ENCODE results near the gene PPP1R3A. TPM values are rescaled to one million over a fixed set of nuclear protein-coding genes. Genes with fewer than 3 reads are reported as not detected.

The PPP1R3A gene
- total and polyA plus RNA-seq, 2 of the 8 experiments (the other 6 are each of a cell fraction or from before 2014, with no cell fraction given): not detected

- Histone ChIP-seq H2BK20ac (ENCODE audit: low read length) (no peak overlapping the region), H3K14ac (ENCODE audit: insufficient read length) (no peak overlapping the region), H3K79me1 (ENCODE audit: low read depth, low read length) (no peaks in the 10 kb centered on the region), H2AK5ac (ENCODE audit: low read depth, low read length) (no peak overlapping the region), H2BK15ac (ENCODE audit: low read length) (no peak overlapping the region), H3K27me3 (replicated peaks in 1 of 4; ENCODE audit: control insufficient read depth in 3 of 4, extremely low read depth in 1 of 4, insufficient read depth in 3 of 4, low read length in 3 of 4) (no peaks in the 10 kb centered on the region), H3K18ac (ENCODE audit: extremely low read depth, low read length) (no peak overlapping the region), H3K27ac (ENCODE audit: low read depth, low read length) (no peak overlapping the region), H3K36me3 (ENCODE audit: control insufficient read depth in 2 of 4, insufficient read depth in 4 of 4, low read length in 3 of 4) (no peaks in the 10 kb centered on the region), H3K56ac (replicated peaks; ENCODE audit: insufficient read length, low read depth, low read length) (no peak overlapping the region), H4K20me1 (replicated peaks in 1 of 2; ENCODE audit: control insufficient read depth in 1 of 2, insufficient read depth in 2 of 2, low read length in 2 of 2) (no peaks in the 10 kb centered on the region), H2BK12ac (ENCODE audit: low read depth, low read length) (no peak overlapping the region), H4K5ac (ENCODE audit: insufficient read length, low read depth, low read length) (no peak overlapping the region), H3K4me3 (ENCODE audit: extremely low read depth in 1 of 4, insufficient read depth in 2 of 4, low read depth in 3 of 4, low read length in 4 of 4) (no peak overlapping the region), H2BK120ac (replicated peaks; ENCODE audit: low read depth, low read length) (no peak overlapping the region), H3K9ac (replicated peaks in 1 of 4; ENCODE audit: extremely low read depth in 1 of 4, low read depth in 3 of 4, low read length in 3 of 4) (no peak overlapping the region), H3K4me1 (replicated peaks in 1 of 4; ENCODE audit: control insufficient read depth in 3 of 4, insufficient read depth in 4 of 4, low read length in 3 of 4) (no peaks in the 10 kb centered on the region), H4K8ac (ENCODE audit: extremely low read depth, insufficient read depth, low read length) (no peak overlapping the region), H4K91ac (replicated peaks; ENCODE audit: insufficient read length, low read length) (no peak overlapping the region), H3K23ac (ENCODE audit: insufficient read length) (no peak overlapping the region), H3K4ac (replicated peaks; ENCODE audit: insufficient read length, low read depth, low read length) (no peak overlapping the region), H3K9me3 (ENCODE audit: insufficient read depth in 2 of 2, low read depth in 1 of 2, low read length in 1 of 2) (0 out of 4 replicates have a peak, but pooled peaks cover 0 to 5% of the 10 kb centered on the region in 2 experiments), H2BK5ac (ENCODE audit: low read depth, low read length) (no peak overlapping the region), H2AFZ (ENCODE audit: low read length) (no peak overlapping the region), H3K23me2 (ENCODE audit: low read depth, low read length) (no peaks in the 10 kb centered on the region), H3K79me2 (ENCODE audit: control insufficient read depth in 1 of 2, insufficient read depth in 2 of 2, low read length in 2 of 2) (no peaks in the 10 kb centered on the region), H3K4me2 (ENCODE audit: insufficient read depth in 1 of 2, low read depth in 2 of 2, low read length in 2 of 2) (no peak overlapping the region)
- ChIA-PET CTCF (ENCODE audit: partially characterized antibody) (no interaction called here), POLR2A (ENCODE audit: partially characterized antibody) (no interaction called here)
- no peak for TF ChIP-seq RXRA (IDR thresholded peaks at IDR 0.05; ENCODE audit: insufficient read depth, low read depth, low read length)
- no peak for TF ChIP-seq BCL11A (IDR thresholded peaks at IDR 0.05; ENCODE audit: low read depth in 2 of 2, low read length in 2 of 2)
- TF ChIP-seq CBX5 (IDR thresholded peaks at IDR 0.05; ENCODE audit: low read depth, low read length): no peak
- TF ChIP-seq RAD21 (IDR thresholded peaks at IDR 0.05 in 1 of 2, conservative IDR thresholded peaks at IDR 0.05 in 1 of 2; ENCODE audit: low read depth in 2 of 2, low read length in 2 of 2): no peak
- no peak for TF ChIP-seq NANOG (IDR thresholded peaks at IDR 0.05; ENCODE audit: insufficient read depth, low read depth, low read length, poor library complexity, severe bottlenecking)
- TF ChIP-seq RNF2 (IDR thresholded peaks at IDR 0.05; ENCODE audit: borderline replicate concordance, low read depth, low read length, missing control alignments, poor library complexity, severe bottlenecking): no peak
- no peak for TF ChIP-seq YY1 (IDR thresholded peaks at IDR 0.05; ENCODE audit: low read depth, low read length)
- TF ChIP-seq SIRT6 (IDR thresholded peaks at IDR 0.05; ENCODE audit: low read length): no peak
- TF ChIP-seq SIX5 (IDR thresholded peaks at IDR 0.05; ENCODE audit: low read depth, low read length): no peak
- no peak for TF ChIP-seq EGR1 (IDR thresholded peaks at IDR 0.05; ENCODE audit: borderline replicate concordance, low read depth, low read length)
- TF ChIP-seq TEAD4 (IDR thresholded peaks at IDR 0.05; ENCODE audit: low read depth, low read length): no peak
- TF ChIP-seq SP4 (IDR thresholded peaks at IDR 0.05; ENCODE audit: low read length): no peak
- TF ChIP-seq EZH2 (IDR thresholded peaks at IDR 0.05; ENCODE audit: low read depth, low read length, severe bottlenecking): no peak
- WGBS, 2 experiments (ENCODE audit: extremely low coverage in 1 of 2, insufficient coverage in 1 of 2, insufficient read length in 1 of 2, insufficient replicate concordance in 2 of 2, low coverage in 1 of 2, low lambda C conversion rate in 2 of 2, missing lambda C conversion rate in 1 of 2): 91% methylated on average over 2 of the region's 2 CpGs; no CpG with 5 or more reads in 1 of the 2 experiments
- DNase-seq (ENCODE audit: low read depth in 1 of 2, low spot score in 2 of 2): no peak
- FAIRE-seq: no peak
Measured at GRCh38 chr7:113856010-113856409, 62.8 kb downstream of the PPP1R3A start.
